GM21619 (cell line): ENCODE measurements around the gene HOXA10.

Experiments
- ATAC-seq: cut with Tn5 transposase; IDR thresholded peaks from one replicate; pipeline ENCODE4 v1.9.1; 2021; ENCODE audit not compliant: unreplicated experiment

HOXA10 gene

DNA sequence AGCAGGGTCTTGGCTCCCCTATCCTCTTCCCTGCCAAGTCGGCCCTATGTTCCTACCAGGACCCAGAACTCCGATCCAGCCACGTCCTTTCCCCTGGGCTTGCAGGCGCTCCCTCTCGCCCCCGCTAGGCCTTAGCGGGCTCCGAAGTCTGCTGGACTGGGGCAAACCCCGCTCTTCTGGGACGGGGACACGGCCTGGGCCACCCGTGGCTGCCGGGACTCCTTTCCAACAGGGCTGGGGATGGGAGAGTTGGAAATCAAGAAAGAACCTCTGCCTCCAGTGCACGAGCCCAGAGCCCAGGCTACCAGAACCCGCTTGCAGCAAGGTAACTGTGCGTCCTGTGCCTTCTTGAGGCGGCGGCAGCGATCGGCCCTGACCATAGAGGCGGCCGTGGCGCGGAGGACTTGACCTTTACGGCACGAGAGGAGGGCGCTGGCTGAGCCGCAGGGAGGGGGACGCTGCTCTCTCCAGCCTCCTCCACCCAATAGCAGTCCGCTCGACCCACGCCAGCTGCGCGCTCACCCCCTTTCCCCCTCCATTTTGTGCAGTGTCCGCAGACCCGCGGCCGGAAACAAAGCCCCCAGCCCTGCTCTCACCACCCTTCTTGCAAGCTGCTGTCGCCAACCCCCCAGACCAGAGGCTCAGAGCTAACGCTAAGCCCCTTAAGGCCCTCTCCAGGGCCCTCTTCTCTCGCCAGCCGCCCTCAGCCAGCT is 17.9 kb upstream of the HOXA10 start:
- ATAC-seq: no peak

- no peak for ATAC-seq
Measured at GRCh38 chr7:27191161-27191731, 17.1 kb upstream of the HOXA10 start.

DNA sequence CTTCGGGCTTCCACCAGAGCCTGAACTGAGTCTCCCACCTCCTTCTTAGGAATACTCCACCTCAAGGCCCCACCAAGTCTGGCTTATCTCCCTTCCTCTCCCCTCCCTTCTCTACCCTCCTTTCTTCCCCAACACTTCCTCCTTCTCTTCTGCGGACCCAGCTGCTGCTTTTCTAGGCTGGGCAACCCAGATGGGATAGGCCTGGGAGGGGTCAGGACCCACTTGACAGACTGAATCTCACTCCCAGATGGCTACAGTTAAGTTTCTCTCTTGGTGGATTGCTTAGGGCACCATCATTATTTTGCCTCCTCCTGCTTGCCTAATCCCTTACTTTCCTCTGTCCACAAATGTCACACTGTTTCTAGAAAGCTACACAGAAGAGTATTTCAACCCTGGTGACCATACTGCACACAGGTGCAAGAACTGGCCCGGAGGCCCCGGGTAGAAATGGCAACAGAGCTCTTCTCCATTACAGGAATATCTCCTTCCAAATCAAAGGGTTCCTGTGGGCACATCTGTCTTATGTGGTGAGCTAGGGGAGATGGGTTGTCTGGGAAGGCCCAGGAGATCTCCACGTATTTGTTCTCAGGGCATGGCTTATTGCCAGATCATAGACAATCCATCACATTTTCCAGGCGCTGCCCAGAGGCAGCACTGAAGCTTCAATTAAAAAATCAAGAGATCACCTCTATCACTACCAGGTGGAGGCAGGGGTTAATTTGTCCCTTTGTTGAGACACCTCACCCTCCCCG is 16.1 kb upstream of the HOXA10 start:
- ATAC-seq: no peak

GRCh38 chr7:27189295-27189996 is 15.3 kb upstream of the HOXA10 start:
- ATAC-seq: no peak

DNA sequence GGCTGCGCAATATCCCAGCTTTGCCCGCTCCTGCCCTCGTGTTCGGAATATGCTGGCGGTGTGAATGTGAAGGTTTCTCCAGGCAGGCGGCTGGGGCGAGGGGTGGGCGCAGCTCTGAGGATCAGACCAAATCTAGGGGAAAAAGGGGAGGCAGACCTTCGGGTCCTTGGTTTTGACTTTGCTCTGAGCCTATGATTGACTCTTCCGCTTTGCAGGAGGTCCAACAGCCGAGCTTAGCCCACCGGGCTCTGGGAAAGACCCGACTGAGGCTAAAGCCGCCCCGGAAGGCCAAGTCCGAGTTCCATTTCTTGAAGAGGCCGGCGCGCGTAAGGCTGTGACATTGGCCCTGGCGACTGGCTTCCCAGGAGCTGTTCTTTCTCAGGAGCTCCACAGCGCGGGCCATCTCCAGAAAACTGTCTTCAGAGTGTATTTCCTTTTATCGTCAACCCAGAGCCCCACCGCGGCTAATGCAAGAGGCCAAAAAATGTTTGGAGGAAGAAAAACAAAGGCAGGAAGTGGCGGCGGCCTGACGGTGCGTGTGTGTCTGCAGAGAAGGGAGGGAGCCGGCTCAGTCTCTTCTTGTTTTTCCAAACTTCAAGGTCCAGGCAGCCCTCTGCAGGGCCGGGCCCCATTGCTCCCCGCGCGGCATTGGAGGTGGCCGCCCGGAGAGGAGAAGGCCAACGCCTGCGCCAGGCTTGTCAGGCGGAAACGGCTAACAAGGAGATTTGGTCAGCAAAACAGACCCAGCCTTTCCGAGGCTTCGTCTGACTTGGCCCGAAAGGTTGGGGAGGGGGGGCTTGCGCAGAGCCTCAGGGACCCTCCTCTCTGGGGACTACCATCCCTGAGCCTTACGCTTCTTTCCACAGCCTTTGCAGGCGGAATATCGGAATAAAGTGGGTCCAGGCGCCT is 14.5 kb upstream of the HOXA10 start:
- no peak for ATAC-seq

DNA sequence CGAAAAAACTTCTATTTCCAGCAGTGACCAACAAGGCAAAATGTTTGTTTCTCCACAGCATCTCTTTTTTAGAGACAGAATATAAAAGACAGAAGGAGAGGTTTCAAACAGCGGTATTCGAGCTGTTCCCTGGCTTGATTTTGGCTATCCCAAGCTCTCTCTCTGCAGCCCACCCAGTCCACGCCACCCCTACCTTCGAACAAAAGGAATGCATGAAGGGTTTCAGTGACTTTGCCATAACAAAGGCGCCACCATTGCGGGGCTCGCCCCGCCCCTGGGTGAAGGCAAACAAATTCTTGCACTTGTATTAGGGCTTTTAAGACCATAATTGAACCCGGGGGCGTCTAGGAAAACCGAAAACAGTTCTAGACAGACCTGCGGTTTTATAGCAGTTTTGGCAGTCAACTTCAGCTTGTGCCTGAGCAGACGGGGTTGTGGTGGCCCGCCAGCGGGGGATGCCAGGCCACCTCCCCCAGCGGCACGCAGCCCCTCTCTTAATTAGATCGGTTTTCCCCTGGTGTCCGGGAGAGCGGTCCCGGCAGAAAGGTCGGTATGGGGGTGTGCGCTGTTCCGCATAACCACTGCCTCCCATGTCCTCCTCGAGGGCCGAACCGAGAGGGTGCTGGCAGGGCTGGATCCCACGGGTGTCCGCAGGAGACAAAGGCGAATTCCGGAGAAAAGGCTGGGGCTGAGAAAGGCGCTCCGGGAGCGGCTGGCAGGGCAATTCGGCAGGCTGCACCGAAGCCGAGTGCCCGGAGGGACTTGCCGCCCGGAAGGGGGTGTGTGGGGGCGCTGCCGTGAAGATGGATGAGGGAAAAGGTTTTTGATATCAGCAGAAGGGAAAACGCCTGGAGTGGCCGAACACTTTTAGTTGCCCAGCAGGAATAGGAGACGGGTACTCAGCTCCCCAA is 13.6 kb upstream of the HOXA10 start:
- ATAC-seq: no peak

DNA sequence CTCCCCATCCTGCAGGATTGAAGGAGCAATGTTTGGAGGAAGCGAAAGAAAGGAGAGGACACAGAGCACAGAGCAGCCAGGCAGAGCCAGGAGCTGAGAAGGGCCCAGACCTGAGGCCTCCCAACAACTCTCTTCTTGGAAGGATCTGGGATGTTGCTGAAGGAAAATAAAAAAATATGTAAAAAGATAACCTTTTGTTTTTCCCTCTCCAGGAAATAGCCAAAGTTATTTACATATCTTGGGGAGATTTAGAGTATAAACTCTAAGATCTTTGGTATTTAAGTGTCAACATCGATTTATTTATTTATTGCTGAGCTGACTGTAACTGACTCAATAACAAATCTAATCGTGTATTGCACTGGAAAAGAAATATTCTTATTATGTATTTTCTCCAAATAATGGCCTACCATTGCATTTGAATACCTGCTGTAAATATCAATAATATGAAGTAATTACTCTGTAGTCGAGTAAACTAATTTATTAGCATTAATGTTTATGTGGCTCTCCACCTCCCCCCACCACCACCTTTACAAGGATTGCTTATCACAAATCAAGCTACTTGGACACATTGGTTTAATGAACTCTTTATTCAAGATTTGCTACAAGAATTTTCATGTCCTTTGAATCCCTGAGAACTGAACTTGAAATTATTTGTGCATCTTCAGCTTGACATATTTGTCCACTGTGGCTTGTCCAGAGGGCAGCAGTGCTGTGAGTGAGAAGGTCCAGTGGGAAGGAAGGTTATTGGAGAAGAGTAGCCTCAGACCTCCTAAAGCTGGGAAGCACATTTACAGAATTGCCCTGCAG is 12.8 kb upstream of the HOXA10 start:
- no peak for ATAC-seq

GRCh38 chr7:27185854-27186667 is 11.9 kb upstream of the HOXA10 start:
- no peak for ATAC-seq

- ATAC-seq: no peak
Measured at GRCh38 chr7:27185013-27185853, 11.1 kb upstream of the HOXA10 start, which contains the start of gene HOXA11. Gene HOXA11, minus strand, starts transcription at chr7:27185232. Its CDS starts 88 bp downstream, at chr7:27185144.

DNA sequence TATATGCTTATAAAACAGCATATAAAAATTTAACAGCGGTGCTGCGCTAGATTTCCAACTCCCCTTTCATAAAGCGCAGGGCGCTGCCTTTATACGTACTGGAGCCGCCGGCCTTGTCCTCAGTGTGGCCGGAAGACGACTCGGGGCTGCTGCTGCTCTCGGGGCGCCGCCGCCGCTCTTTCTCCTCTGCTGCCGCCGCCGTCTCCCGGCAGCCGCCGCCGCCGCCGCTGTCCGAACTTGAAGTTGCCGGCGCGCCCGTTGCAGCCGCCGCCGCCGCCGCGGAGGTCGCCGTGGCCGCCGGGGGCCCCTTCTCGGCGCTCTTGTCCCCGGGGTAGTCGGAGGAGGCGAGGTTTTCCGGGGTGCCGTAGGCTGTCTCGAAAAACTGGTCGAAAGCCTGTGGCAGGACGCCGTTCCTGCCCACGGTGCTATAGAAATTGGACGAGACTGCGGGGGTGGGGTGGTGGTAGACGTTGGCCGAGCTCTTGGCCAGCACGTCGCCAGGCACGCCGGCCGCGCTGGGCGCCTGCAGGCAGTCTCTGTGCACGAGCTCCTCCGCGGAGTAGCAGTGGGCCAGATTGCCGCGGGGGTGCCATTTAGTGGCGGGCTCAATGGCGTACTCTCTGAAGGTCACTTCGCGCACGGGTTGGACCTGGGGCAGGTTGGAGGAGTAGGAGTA is 10.4 kb upstream of the HOXA10 start:
- no peak for ATAC-seq

GRCh38 chr7:27183682-27184336 is 9.7 kb upstream of the HOXA10 start:
- no peak for ATAC-seq

- ATAC-seq: no peak
Measured at GRCh38 chr7:27182861-27183681, 9.0 kb upstream of the HOXA10 start.

DNA sequence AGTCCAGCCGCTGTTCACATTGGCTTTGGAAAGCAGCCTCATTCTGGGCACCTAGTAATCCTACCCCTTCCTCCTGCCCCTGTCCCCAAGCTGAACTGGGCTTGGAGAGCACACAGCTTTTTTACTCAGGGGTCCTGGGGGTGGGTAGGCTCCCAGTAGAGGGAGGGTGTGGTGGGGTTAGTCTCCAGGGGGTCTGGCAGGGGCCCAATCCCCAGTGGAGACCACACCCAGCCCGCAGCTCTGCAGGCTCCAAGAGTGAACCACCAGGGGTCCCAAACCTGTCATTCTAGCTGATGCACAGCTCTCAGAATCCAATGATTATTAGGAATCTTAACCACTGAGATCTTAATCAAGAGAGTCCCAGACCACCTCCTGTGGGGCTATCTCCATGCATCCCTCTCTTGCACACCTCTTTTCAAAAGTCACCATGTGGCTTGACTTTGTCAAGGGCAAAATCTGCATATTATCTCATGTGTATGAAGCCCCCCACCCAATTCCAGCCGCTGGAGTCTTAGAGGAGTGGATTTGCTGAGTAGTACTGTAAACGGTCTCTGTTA is 8.2 kb upstream of the HOXA10 start:
- ATAC-seq: no peak

DNA sequence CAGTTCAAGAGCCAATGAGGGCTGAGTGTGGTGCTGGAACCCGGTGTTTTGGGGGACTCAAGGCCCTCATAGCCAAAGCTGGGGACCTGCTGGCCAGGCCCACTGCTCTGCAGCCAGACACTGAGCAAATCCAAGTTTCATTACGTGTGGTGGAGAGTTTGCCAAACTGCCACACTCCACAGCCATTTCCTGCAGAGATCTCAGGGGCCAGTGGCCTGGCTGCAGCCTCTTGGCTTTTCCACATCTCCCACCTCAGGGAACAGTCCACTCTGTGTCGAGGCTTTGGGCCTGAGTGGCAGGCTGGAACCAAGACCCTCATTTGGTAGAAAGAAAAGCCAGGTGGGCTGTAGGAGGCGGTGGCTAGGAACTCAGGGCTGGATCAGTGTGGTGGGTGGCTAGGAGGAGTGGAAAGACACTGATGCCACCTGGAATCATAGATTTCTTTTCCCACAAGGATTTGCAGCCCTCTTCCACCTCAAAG is 7.7 kb upstream of the HOXA10 start:
- no peak for ATAC-seq
